Endodermal cell (in vitro differentiated cells): Measurements from ENCODE around the gene NATD1. TPM values are rescaled to one million over a fixed set of nuclear protein-coding genes. Genes with fewer than 3 reads are reported as not detected.

Source experiments
- DNase-seq: peaks from one replicate; pipeline ENCODE4 v3.0.0-alpha.2; 2017
- H3K27ac ChIP-seq: 2 replicates; pipeline ENCODE4 v1.5.1; 2013; ENCODE audit warnings: mild to moderate bottlenecking, low read depth, low read length, moderate library complexity
- H3K27me3 ChIP-seq: 2 replicates; pipeline ENCODE4 v1.6.1; 2013; ENCODE audit warnings: mild to moderate bottlenecking, low read length, moderate library complexity; ENCODE audit not compliant: insufficient read depth, control insufficient read depth, poor library complexity, severe bottlenecking
- H3K36me3 ChIP-seq: 2 replicates; pipeline ENCODE4 v1.7.0; 2013; ENCODE audit warnings: mild to moderate bottlenecking, low read length, moderate library complexity; ENCODE audit not compliant: control insufficient read depth, insufficient read depth
- H3K4me1 ChIP-seq: one replicate; pipeline ENCODE4 v1.7.0; 2013; ENCODE audit warnings: low read length; ENCODE audit not compliant: control insufficient read depth, insufficient read depth
- H3K4me3 ChIP-seq: 2 replicates; pipeline ENCODE4 v1.5.1; 2013; ENCODE audit warnings: mild to moderate bottlenecking, low read length, moderate library complexity
- H3K9ac ChIP-seq: 2 replicates; pipeline ENCODE4 v1.6.1; 2013; ENCODE audit warnings: mild to moderate bottlenecking, low read length, moderate library complexity; ENCODE audit not compliant: poor library complexity, severe bottlenecking; ENCODE audit errors: extremely low read depth
- H3K9me3 ChIP-seq: 2 replicates; pipeline ENCODE4 v1.6.1; 2013; ENCODE audit warnings: mild to moderate bottlenecking, low read length, moderate library complexity; ENCODE audit not compliant: control insufficient read depth
- H3K27ac Mint-ChIP-seq: 2 replicates; pipeline ENCODE4 v1.8.0; 2020; ENCODE audit warnings: mixed read lengths
- H3K27me3 Mint-ChIP-seq: 2 replicates; pipeline ENCODE4 v1.8.0; 2021; ENCODE audit warnings: mild to moderate bottlenecking, mixed read lengths; ENCODE audit not compliant: insufficient read depth
- H3K36me3 Mint-ChIP-seq: 2 replicates; pipeline ENCODE4 v1.8.0; 2020; ENCODE audit warnings: low read depth, mixed read lengths
- H3K4me1 Mint-ChIP-seq: 2 replicates; pipeline ENCODE4 v1.8.0; 2020; ENCODE audit warnings: mixed read lengths
- H3K4me3 Mint-ChIP-seq: 2 replicates; pipeline ENCODE4 v1.8.0; 2020; ENCODE audit warnings: mild to moderate bottlenecking, moderate library complexity, mixed read lengths
- H3K9me3 Mint-ChIP-seq: 2 replicates; pipeline ENCODE4 v1.8.0; 2020; ENCODE audit warnings: mild to moderate bottlenecking, mixed read lengths
- CTCF ChIP-seq: fragments of 200-600 bp; sonication (generic); conservative IDR thresholded peaks from 2 replicates; pipeline ENCODE4 v1.5.0; 2021; ENCODE audit warnings: antibody characterized with exemption, mild to moderate bottlenecking
- WGBS, 2 experiments: methylation state at CpG; one replicate each; pipeline versions ENCODE4 v1.1.5 to v1.1.7; 2013; ENCODE audit warnings: missing lambda C conversion rate in 2 of 2, mixed read lengths in 1 of 2; ENCODE audit not compliant: insufficient coverage in 1 of 2, insufficient read length in 1 of 2; 5-methylcytosine and 5-hydroxymethylcytosine counted together
- total RNA-seq, 2 donors: library from RNA; stranded (reverse); fragmentation: NEBNext Ultra II Directional in 1 of 2; extraction: Animal tissue kit (Norgen Biotek cat#: 25700) in 1 of 2; gene quantifications; 2 replicates in 1 of 2; 3 replicates in 1 of 2; pipeline ENCODE4 v1.2.1, GENCODE V29; 2021

NATD1 gene
- total RNA-seq, 2 donors from 2014 or later = 12.2 to 17.2 TPM

- H3K36me3 ChIP-seq = no peaks in the 10 kb centered on the region
- no peaks in the 10 kb centered on the region for H3K36me3 Mint-ChIP-seq
- H3K4me1 ChIP-seq = peaks cover 6% of the 10 kb centered on the region
- no peak overlapping the region for H3K27ac Mint-ChIP-seq
- peaks cover 7% of the 10 kb centered on the region for H3K4me1 Mint-ChIP-seq
- no peak overlapping the region for H3K27ac ChIP-seq
- H3K27me3 ChIP-seq = peaks cover 26% of the 10 kb centered on the region
- peak; percentile 99 for TF ChIP-seq CTCF
- peaks cover 62% of the 10 kb centered on the region for H3K27me3 Mint-ChIP-seq
- H3K4me3 ChIP-seq = no peak overlapping the region
- DNase-seq = peak; percentile 99
- no peaks in the 10 kb centered on the region for H3K9me3 ChIP-seq
- WGBS, 2 experiments = 0 to 46% methylated on average over 3 to 10 of the region's 10 CpGs
- H3K4me3 Mint-ChIP-seq = no peak overlapping the region
- H3K9me3 Mint-ChIP-seq = no peaks in the 10 kb centered on the region
- H3K9ac ChIP-seq = no peak overlapping the region
Measured at GRCh38 chr17:21280081-21280518, 26.9 kb upstream of the NATD1 start.

GRCh38 chr17:21279582-21279981 lies 26.4 kb upstream of the NATD1 start:
- Histone ChIP-seq H3K27me3 (peaks cover 26% of the 10 kb centered on the region), H3K36me3 (no peaks in the 10 kb centered on the region), H3K4me1 (peaks cover 7% of the 10 kb centered on the region), H3K9ac (no peak overlapping the region), H3K27ac (no peak overlapping the region), H3K4me3 (no peak overlapping the region), H3K9me3 (no peaks in the 10 kb centered on the region)
- TF ChIP-seq CTCF = no peak
- Mint-ChIP-seq H3K4me1 (peaks cover 10% of the 10 kb centered on the region), H3K27ac (no peak overlapping the region), H3K4me3 (no peak overlapping the region), H3K27me3 (peaks cover 68% of the 10 kb centered on the region), H3K9me3 (no peaks in the 10 kb centered on the region), H3K36me3 (no peaks in the 10 kb centered on the region)
- 87 to 89% methylated on average over 3 to 6 of the region's 6 CpGs for WGBS, 2 experiments
- no peak for DNase-seq

- H3K36me3 Mint-ChIP-seq = no peaks in the 10 kb centered on the region
- Histone ChIP-seq H3K9ac (no peak overlapping the region), H3K27ac (no peak overlapping the region), H3K4me1 (peaks cover 7% of the 10 kb centered on the region), H3K27me3 (peaks cover 26% of the 10 kb centered on the region), H3K9me3 (no peaks in the 10 kb centered on the region), H3K4me3 (no peak overlapping the region), H3K36me3 (no peaks in the 10 kb centered on the region)
- peaks cover 69% of the 10 kb centered on the region for H3K27me3 Mint-ChIP-seq
- H3K4me1 Mint-ChIP-seq = peaks cover 10% of the 10 kb centered on the region
- 86 to 90% methylated on average over 6 of the region's 6 CpGs for WGBS, 2 experiments
- H3K4me3 Mint-ChIP-seq = no peak overlapping the region
- no peak overlapping the region for H3K27ac Mint-ChIP-seq
- TF ChIP-seq CTCF = no peak
- DNase-seq = no peak
- H3K9me3 Mint-ChIP-seq = no peaks in the 10 kb centered on the region
Measured at GRCh38 chr17:21279198-21279535, 26.0 kb upstream of the NATD1 start.
